ENCODE data around the gene LRP2.
"Not testable (repeated sequence)": the region's sequence is repeated elsewhere in the genome, so short reads cannot be mapped to it uniquely, and the experiment has no call there.

Gene LRP2

GRCh38 chr2:169175112-169175511, 187.2 kb downstream of the LRP2 start:
- DNase-seq (ENCODE audit: low spot score) = no peak

DNA sequence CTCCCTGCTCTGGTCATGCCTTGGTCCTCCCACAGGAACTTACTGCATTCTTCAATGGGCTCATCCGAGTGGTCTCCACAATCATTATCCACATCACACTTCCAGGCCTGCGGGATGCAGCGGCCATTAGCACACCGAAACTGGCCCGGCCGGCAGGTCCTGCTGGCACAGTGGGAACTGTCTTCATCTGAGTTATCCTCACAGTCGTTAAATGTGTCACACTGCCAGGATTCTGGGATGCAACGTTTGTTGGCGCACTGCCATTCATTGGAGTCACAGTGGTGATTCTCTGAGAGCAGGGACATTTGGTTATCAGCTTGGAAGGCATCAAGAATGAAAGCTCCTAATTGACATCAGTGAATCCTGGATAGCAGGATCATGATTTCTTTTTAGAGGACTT, 188.5 kb downstream of the LRP2 start:
- DNase-seq (ENCODE audit: low spot score) = no peak

DNA sequence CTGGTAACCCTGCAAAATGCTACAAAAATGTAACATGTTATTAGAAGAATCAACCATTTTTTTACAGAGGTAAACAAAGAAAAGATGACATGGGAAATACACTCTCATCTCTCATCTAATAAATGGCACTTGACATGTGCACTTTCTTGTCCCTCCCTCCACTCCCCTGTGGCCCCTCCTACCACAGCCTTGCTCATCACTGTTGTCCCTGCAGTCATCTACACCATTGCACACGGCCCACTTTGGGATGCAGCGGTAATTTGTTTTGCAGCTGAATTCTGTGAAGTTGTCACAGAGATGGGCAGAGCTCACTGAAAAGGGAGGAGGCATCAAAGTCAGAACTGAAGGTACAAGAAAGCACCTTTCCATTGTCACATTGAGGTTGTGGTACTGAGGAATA, 189.4 kb downstream of the LRP2 start:
- DNase-seq (ENCODE audit: low spot score) = no peak

DNA sequence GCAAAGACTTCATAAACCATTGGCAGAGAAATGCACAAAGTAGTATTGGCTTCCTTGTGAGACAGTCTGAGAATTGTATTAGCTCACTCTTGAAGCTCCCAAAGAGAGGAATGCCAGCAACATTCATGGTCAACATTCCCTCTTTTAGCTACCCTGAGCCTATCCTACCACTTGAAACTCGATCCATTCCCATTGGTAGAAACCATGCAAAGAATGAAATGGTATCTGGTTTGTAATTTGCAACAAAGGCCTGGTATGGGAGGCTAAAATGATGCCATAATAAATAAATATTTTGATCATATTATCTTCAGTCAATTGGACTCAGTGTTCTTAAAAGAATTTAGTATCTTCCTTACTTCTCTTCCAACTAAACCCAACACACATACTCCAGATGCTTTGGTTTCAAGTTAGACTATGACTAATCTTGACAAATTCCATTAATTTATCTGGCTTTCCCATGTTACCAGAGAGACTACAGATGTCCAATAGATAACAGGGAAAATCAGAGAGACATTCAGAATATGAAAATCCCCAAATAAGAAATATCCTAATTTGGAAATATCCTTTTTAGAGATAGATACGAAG, 190.1 kb downstream of the LRP2 start:
- DNase-seq (ENCODE audit: low spot score) = no peak

DNA sequence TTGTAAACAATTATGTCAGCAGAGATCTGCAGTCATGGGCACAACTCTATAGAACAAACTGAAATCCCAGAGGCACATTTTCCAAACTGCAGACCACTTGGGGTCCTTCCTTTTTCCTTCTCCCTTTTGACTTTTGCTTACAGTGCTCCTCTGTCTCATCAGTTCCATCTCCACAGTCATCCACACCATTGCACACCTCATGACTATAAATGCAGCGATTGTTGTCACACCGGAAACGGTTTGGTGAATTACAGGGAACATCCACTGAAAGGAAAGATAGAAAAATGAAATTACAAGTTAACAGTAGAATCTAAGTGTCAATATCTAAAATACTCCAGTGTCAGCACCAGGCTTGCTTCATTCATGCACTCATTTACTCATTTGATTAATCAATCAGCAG, 196.5 kb downstream of the LRP2 start:
- no peak for DNase-seq (ENCODE audit: low spot score)

GRCh38 chr2:169164311-169164710, 198.0 kb downstream of the LRP2 start:
- DNase-seq (ENCODE audit: low spot score) = no peak

GRCh38 chr2:169162613-169163012, 199.7 kb downstream of the LRP2 start:
- no peak for DNase-seq (ENCODE audit: low spot score)

GRCh38 chr2:169160926-169161481, 201.3 kb downstream of the LRP2 start:
- no peak for DNase-seq (ENCODE audit: low spot score)

- no peak for DNase-seq (ENCODE audit: low spot score)
These were observed 202.6 kb downstream of the LRP2 start for GRCh38 chr2:169159686-169160085.

DNA sequence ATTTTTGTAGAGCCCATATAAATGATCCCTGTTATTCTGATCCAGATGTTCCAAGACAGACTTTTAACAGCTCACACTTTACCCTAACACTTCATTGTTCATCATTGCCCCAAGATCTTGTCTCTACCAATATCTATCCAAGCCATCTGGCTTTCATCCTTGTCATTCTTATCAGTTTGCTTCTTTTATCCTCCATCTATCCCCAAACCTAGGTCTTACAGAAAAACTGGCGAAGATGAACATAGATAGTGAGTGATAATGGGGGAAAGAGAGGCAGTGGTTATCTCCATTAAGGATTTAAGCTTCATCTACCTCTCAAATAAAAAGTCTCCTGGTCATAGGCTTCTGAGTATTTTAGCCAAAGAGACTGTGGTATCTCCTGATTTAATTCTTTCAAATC, 203.5 kb downstream of the LRP2 start:
- DNase-seq (ENCODE audit: low spot score) = no peak

DNA sequence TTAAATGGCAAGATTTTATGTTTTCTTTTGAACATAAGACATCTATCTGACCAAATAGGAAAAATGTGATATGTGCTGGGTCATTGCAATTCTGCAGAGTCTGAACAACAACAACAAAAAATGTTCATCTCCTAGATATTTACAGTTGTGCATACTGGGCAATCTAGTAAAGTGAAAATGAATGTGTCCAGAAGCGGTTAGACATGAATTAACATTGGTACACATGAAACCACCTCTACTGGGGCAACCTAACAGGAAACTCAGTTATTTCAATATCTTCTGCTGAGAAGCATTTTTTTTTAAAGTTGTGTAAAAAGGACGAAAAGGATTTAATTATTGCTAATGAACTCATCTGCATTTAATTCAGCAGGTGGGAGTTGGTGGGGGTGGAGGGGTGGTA, 216.1 kb downstream of the LRP2 start:
- no peak for DNase-seq (ENCODE audit: low spot score)

DNA sequence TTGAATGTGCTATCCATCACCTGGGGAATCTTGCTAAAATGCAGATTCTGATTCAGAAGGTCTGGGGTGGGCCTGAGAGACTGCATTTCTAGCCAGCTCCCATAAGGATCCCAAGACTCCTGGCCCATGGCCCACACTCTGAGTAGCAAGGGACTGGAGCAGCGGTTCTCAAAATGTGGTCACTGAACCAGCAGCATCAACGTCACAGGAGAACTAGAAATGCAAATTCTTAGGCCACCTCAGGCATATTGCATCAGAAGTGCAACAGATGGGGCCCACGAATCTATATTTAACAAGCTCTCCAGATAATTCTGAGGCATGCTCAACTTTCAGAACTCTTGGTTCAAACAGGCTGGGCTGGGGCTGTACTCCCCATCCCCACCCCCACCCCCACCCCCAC, 218.3 kb downstream of the LRP2 start:
- no peak for DNase-seq (ENCODE audit: low spot score)

DNA sequence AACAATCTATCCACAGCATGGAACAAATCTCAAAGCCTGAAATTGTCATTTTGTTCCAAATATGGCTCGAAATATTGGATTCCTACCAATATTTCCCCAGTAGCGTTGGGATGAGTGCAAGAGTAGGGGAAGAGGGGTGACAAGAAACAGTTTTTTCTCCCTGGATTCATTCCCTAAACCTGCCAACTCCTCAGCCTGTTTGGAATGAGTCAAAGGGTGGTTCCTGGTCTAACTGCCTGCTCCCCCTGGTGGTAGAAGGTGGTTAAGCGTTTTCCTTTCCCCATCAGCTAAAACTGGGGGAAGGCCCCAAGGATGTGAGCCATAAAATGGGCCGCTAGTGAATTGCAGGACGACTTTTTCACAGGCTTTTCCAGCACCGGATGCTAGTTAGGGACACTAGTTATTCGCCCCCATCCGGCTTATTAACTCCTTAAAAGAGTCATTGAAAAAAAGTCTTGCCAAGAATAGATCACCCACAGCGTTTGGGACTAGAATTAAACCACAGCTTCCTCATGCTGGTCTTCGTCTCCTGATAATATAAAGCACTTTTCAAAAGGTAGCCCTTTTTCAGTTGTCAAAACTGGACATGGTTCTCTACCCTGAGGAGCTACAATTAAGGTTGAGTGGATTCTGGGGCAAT, 220.5 kb downstream of the LRP2 start:
- peak; percentile 60 for DNase-seq (ENCODE audit: low spot score)

DNA sequence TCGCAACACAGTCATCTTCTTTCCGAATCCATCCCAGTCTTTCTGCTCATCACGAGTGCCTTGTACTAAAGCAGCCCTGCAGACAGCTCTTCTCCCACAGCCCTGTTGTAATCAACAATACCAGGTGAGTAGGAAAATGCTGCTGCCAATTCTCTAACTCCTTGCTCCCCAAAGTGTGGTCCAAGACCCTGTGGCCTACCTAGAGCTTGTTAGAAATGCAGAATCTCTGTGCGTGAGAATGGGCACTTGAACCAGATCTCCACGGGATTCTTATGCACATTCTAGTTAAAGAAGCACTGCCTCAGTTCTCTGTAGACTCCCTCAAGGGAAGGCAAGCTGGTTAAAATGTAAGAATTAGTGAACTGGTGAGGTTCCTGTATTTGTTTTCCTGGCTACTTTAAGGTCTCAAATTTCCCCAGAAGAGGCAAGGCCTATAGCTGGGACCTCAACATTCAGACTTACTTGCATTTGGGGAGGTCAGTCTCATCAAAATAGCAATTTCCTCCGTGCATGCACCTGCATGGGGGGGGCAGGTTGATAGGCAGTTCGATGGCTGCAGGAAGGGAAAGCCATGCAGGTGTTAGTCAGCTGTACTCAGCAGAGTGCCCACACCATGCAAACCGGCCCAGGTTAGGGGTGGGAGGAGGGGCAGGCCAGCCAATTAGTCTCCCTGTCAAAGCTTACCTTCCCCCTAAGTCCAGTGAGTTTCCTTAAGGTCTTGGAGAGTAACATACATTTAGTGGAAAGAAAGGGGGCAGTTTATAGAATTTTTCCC, 222.2 kb downstream of the LRP2 start:
- DNase-seq (ENCODE audit: low spot score) = no peak

- no peak for DNase-seq (ENCODE audit: low spot score)
These were observed 223.2 kb downstream of the LRP2 start for GRCh38 chr2:169139145-169139544.

GRCh38 chr2:169137924-169138323, 224.4 kb downstream of the LRP2 start:
- DNase-seq (ENCODE audit: low spot score) = no peak

DNA sequence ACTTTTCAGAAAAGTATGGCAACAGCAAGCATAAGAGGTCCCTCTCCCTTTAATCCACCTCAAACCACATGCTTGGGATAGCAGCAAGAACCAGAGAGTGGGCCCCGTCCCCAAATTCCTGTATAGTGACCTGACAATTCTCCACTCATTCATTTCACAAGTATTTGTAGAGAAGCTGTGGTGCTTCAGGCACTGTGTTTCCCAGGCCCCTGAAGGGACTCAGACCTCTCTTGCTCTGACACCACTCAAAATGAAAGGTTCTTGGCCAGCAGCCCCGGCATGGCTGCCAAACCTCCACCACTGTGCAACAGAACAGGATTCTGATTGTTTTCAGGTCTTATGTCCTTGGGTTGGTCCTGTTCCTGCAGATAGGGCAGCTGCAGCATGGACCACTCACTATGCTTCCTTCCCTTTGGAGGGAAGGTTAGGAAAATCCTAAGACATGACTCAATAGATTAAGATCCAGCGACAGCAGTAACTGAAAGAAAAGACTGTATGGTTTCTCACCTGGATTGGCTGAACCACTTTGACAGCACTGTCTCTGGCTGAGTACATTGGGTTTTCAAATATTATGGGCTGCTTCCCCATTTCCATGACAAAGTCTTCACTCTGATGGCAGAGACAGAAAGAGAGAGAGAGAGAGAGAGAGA, 225.3 kb downstream of the LRP2 start:
- no peak for DNase-seq (ENCODE audit: low spot score)

DNA sequence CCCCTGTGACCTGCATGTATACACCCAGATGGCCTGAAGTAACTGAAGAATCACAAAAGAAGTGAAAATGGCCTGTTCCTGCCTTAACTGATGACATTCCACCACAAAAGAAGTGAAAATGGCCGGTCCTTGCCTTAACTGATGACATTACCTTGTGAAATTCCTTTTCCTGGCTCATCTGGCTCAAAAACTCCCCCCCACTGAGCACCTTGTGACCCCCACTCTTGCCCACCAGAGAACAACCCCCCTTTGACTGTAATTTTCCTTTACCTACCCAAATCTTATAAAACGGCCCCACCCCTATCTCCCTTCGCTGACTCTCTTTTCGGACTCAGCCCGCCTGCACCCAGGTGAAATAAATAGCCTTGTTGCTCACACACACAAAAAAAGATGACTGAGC, 225.9 kb downstream of the LRP2 start:
- DNase-seq (ENCODE audit: low spot score) = not testable (repeated sequence)

GRCh38 chr2:169134272-169134671, 228.1 kb downstream of the LRP2 start:
- DNase-seq (ENCODE audit: low spot score) = not testable (repeated sequence)

DNA sequence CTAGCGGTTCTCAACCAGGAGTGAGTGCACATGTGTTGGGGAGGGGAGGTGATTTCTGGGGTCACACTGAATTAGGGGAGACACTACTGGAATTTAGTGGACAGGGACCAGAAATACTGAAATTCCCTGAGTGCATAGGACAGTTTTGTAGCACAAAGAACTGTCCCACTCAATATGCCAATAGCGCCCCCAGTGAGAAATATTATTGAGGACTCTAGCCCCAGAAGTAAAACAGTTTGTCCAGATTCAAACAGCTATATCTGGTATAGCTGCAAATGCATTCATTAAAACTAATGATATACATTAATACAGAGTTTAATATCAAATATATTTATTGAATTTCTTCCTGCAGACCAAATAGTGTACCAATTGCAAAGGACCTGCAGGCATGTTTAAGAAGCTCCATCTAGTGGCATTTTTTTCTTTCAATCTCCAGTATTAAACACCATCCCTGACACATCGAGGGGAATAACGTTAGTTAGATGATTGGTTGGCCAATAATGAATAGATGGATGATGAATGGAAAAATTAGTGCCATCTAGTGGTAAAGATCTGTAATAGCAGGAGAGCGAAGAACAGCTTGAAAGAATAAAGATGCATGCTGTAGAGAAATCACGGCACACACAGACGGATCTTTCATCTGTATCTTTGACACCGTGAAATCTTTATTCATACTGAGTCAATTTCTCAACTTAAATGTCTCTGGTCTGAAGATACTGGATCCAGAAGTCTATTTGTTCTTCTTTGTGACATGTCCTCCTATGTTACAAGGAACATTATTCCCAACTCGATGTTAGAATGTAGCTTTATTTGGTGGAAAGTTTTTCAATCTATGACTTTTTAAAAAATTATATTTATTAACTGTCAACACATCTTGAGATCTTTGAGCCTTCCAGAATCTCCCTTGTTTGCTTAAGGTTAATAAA, 230.5 kb downstream of the LRP2 start:
- DNase-seq (ENCODE audit: low spot score) = peak; percentile 54

- DNase-seq (ENCODE audit: low spot score) = no peak
These were observed 232.6 kb downstream of the LRP2 start for GRCh38 chr2:169129703-169130243.

Measured in AG08395 (cell line).